ENCODE data around the gene ARF6. TPM values are rescaled to one million over a fixed set of nuclear protein-coding genes. Genes with fewer than 3 reads are reported as not detected.

The ARF6 gene
- total RNA-seq, 1 donor from 2014 or later, result 65.3 TPM

- Histone ChIP-seq H3K4me3 (no peak overlapping the region), H3K4me1 (peaks cover 19% of the 10 kb centered on the region), H3K27me3 (ENCODE audit: low read depth) (no peaks in the 10 kb centered on the region), H3K9me3 (no peaks in the 10 kb centered on the region), H3K36me3 (no peaks in the 10 kb centered on the region), H3K27ac (no peak overlapping the region)
- DNase-seq (no peak), ATAC-seq (no peak)
- no peak for TF ChIP-seq CTCF (IDR thresholded peaks at IDR 0.05)
- intact Hi-C loops (cut with DNase I), result no loop called here
Observed at GRCh38 chr14:49905989-49906388, 13.1 kb downstream of the ARF6 start.

GRCh38 chr14:49907186-49907585 lies 14.3 kb downstream of the ARF6 start:
- Histone ChIP-seq H3K27me3 (ENCODE audit: low read depth) (no peaks in the 10 kb centered on the region), H3K27ac (no peak overlapping the region), H3K4me1 (peaks cover 26% of the 10 kb centered on the region), H3K36me3 (no peaks in the 10 kb centered on the region), H3K9me3 (no peaks in the 10 kb centered on the region), H3K4me3 (no peak overlapping the region)
- DNase-seq, result no peak
- TF ChIP-seq CTCF (IDR thresholded peaks at IDR 0.05), result no peak
- ATAC-seq, result no peak
- intact Hi-C loops (cut with DNase I), result no loop called here

GRCh38 chr14:49908433-49908782 lies 15.5 kb downstream of the ARF6 start:
- TF ChIP-seq CTCF (IDR thresholded peaks at IDR 0.05), result no peak
- no peaks in the 10 kb centered on the region for H3K9me3 ChIP-seq
- no peaks in the 10 kb centered on the region for H3K27me3 ChIP-seq (ENCODE audit: low read depth)
- intact Hi-C loops (cut with DNase I), result no loop called here
- H3K27ac ChIP-seq, result peak overlapping the region; percentile 33
- peaks cover 27% of the 10 kb centered on the region for H3K4me1 ChIP-seq
- H3K4me3 ChIP-seq, result no peak overlapping the region
- no peaks in the 10 kb centered on the region for H3K36me3 ChIP-seq
- DNase-seq (no peak), ATAC-seq (no peak)

GRCh38 chr14:49909016-49909415 lies 16.1 kb downstream of the ARF6 start:
- Histone ChIP-seq H3K27ac (no peak overlapping the region), H3K9me3 (no peaks in the 10 kb centered on the region), H3K27me3 (ENCODE audit: low read depth) (no peaks in the 10 kb centered on the region), H3K4me3 (no peak overlapping the region), H3K36me3 (no peaks in the 10 kb centered on the region), H3K4me1 (peaks cover 27% of the 10 kb centered on the region)
- intact Hi-C loops (cut with DNase I), result no loop called here
- no peak for ATAC-seq
- TF ChIP-seq CTCF (IDR thresholded peaks at IDR 0.05), result no peak
- no peak for DNase-seq

GRCh38 chr14:49915085-49915484 lies 22.2 kb downstream of the ARF6 start:
- no peak for ATAC-seq
- no peak overlapping the region for H3K4me3 ChIP-seq
- intact Hi-C loops (cut with DNase I), result no loop called here
- H3K27me3 ChIP-seq (ENCODE audit: low read depth), result no peaks in the 10 kb centered on the region
- no peak overlapping the region for H3K27ac ChIP-seq
- no peaks in the 10 kb centered on the region for H3K36me3 ChIP-seq
- DNase-seq, result no peak
- no peak for TF ChIP-seq CTCF (IDR thresholded peaks at IDR 0.05)
- peaks cover 8% of the 10 kb centered on the region for H3K4me1 ChIP-seq
- no peaks in the 10 kb centered on the region for H3K9me3 ChIP-seq

- Histone ChIP-seq H3K36me3 (no peaks in the 10 kb centered on the region), H3K4me3 (no peak overlapping the region), H3K27me3 (ENCODE audit: low read depth) (no peaks in the 10 kb centered on the region), H3K27ac (no peak overlapping the region), H3K4me1 (no peaks in the 10 kb centered on the region), H3K9me3 (no peaks in the 10 kb centered on the region)
- intact Hi-C loops (cut with DNase I), result no loop called here
- no peak for TF ChIP-seq CTCF (IDR thresholded peaks at IDR 0.05)
- DNase-seq (no peak), ATAC-seq (no peak)
Observed at GRCh38 chr14:49918706-49919105, 25.8 kb downstream of the ARF6 start.
